Trophoblast cell (in vitro differentiated cells and primary cell): ENCODE data around the gene NMUR1.

Experiments
- DNase-seq, 2 donors: peaks; one replicate each; pipeline ENCODE4 v3.0.0-alpha.2; 2016
- H2AFZ ChIP-seq: 2 replicates; pipeline ENCODE4 v1.6.1; 2013; ENCODE audit warnings: low read length, moderate library complexity, mild to moderate bottlenecking; ENCODE audit not compliant: insufficient read depth, poor library complexity
- H2AK5ac ChIP-seq: 2 replicates; pipeline ENCODE4 v1.6.1; 2013; ENCODE audit warnings: mild to moderate bottlenecking, low read length
- H2BK120ac ChIP-seq: 2 replicates; pipeline ENCODE4 v1.6.1; 2013; ENCODE audit warnings: low read length, mild to moderate bottlenecking, moderate library complexity; ENCODE audit not compliant: insufficient read depth, poor library complexity
- H2BK12ac ChIP-seq: 2 replicates; pipeline ENCODE4 v1.6.1; 2013; ENCODE audit warnings: mild to moderate bottlenecking, low read length, moderate library complexity
- H2BK5ac ChIP-seq: 2 replicates; pipeline ENCODE4 v1.6.1; 2013; ENCODE audit warnings: low read length, low read depth, moderate library complexity, mild to moderate bottlenecking; ENCODE audit not compliant: poor library complexity
- H3K14ac ChIP-seq: 2 replicates; pipeline ENCODE4 v1.6.1; 2013; ENCODE audit warnings: mild to moderate bottlenecking, low read length
- H3K18ac ChIP-seq: 2 replicates; pipeline ENCODE4 v1.6.1; 2013; ENCODE audit warnings: mild to moderate bottlenecking, low read length
- H3K23ac ChIP-seq: 2 replicates; pipeline ENCODE4 v1.6.1; 2013; ENCODE audit warnings: low read length
- H3K27ac ChIP-seq: 2 replicates; pipeline ENCODE4 v1.5.1; 2013; ENCODE audit warnings: low read depth, mild to moderate bottlenecking, inconsistent platforms, low read length, moderate library complexity
- H3K27me3 ChIP-seq: 2 replicates; pipeline ENCODE4 v1.6.1; 2013; ENCODE audit warnings: inconsistent platforms, mild to moderate bottlenecking, low read length, moderate library complexity; ENCODE audit not compliant: insufficient read depth
- H3K36me3 ChIP-seq, 2 experiments: 1 replicate in 1 of 2; 2 replicates in 1 of 2; pipeline ENCODE4 v1.6.1; 2013; ENCODE audit warnings: low read length in 2 of 2, mild to moderate bottlenecking in 2 of 2, moderate library complexity in 1 of 2; ENCODE audit not compliant: insufficient read depth in 2 of 2, control insufficient read depth in 1 of 2
- H3K4ac ChIP-seq: 2 replicates; pipeline ENCODE4 v1.6.1; 2013; ENCODE audit warnings: low read depth, mild to moderate bottlenecking, low read length, moderate library complexity
- H3K4me1 ChIP-seq, 2 experiments: 1 replicate in 1 of 2; 2 replicates in 1 of 2; pipeline ENCODE4 v1.6.1; 2013; ENCODE audit warnings: low read length in 2 of 2, mild to moderate bottlenecking in 2 of 2, moderate library complexity in 1 of 2; ENCODE audit not compliant: insufficient read depth in 2 of 2, control insufficient read depth in 1 of 2
- H3K4me2 ChIP-seq: 2 replicates; pipeline ENCODE4 v1.6.1; 2013; ENCODE audit warnings: inconsistent platforms, mild to moderate bottlenecking, low read length, moderate library complexity
- H3K4me3 ChIP-seq: 2 replicates; pipeline ENCODE4 v1.5.1; 2013; ENCODE audit warnings: mild to moderate bottlenecking, low read depth, low read length, inconsistent platforms
- H3K79me1 ChIP-seq: one replicate; pipeline ENCODE4 v1.6.1; 2013; ENCODE audit warnings: low read length
- H3K79me2 ChIP-seq: 2 replicates; pipeline ENCODE4 v1.6.1; 2013; ENCODE audit warnings: low read length, mild to moderate bottlenecking; ENCODE audit not compliant: control insufficient read depth, insufficient read depth, poor library complexity
- H3K9ac ChIP-seq: 2 replicates; pipeline ENCODE4 v1.6.1; 2013; ENCODE audit warnings: mild to moderate bottlenecking, low read length
- H3K9me3 ChIP-seq: 2 replicates; pipeline ENCODE4 v1.6.1; 2013; ENCODE audit warnings: low read depth, mild to moderate bottlenecking, control low read depth, inconsistent platforms, low read length; ENCODE audit not compliant: insufficient read depth
- H4K12ac ChIP-seq: 2 replicates; pipeline ENCODE4 v1.6.1; 2013; ENCODE audit warnings: low read depth, mild to moderate bottlenecking, low read length, moderate library complexity
- H4K8ac ChIP-seq: 2 replicates; pipeline ENCODE4 v1.6.1; 2013; ENCODE audit warnings: low read depth, mild to moderate bottlenecking, low read length, moderate library complexity
- H4K91ac ChIP-seq: one replicate; pipeline ENCODE4 v1.6.1; 2013; ENCODE audit warnings: low read depth, mild to moderate bottlenecking, low read length, moderate library complexity
- WGBS: extraction: QIAGEN DNeasy Blood & Tissue Kit; methylation state at CpG from one replicate; pipeline ENCODE4 v1.1.7; 2013; ENCODE audit warnings: missing lambda C conversion rate; ENCODE audit not compliant: insufficient read length, insufficient coverage; ENCODE audit errors: extremely low coverage; 5-methylcytosine and 5-hydroxymethylcytosine counted together

The NMUR1 gene

DNA sequence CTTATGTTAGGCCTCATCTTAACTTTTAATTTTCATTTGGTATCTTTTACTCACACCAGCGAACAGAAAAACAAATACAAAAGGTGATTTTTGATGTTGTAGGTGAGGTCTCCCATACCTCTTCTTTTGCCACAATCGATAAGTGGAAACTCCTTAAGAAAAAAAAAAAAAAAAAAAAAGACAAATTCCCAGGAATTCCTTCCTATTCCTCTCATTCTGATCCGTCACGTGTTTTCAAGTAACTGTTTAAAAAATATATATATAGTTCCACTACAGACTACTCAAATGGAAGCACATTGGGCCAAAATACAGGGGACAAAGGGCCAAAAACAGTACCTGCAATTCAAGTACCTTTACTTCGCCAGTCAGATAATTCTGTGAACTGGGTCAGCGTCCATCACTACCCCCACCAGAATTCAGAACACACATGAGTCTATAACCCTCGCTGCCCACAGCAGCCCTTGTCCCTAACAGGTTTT lies 16.5 kb downstream of the NMUR1 start:
- Histone ChIP-seq H3K4me1 (peaks cover 3 to 6% of the 10 kb centered on the region in 2 experiments), H2AFZ (peak overlapping the region; percentile 62), H4K12ac (peak overlapping the region; percentile 39), H2BK12ac (no peak overlapping the region), H2BK120ac (peak overlapping the region; percentile 6), H3K23ac (no peak overlapping the region), H3K79me2 (peaks cover 4% of the 10 kb centered on the region), H3K27ac (peak overlapping the region; percentile 57), H3K27me3 (no peaks in the 10 kb centered on the region), H3K14ac (peak overlapping the region; percentile 54), H3K9me3 (no peaks in the 10 kb centered on the region), H3K36me3 (peaks cover 0 to 3% of the 10 kb centered on the region in 2 experiments), H3K4ac (no peak overlapping the region), H3K9ac (peak overlapping the region; percentile 87), H4K91ac (peak overlapping the region; percentile 64), H3K4me2 (peak overlapping the region; percentile 89), H3K79me1 (peaks cover 5% of the 10 kb centered on the region), H3K18ac (peak overlapping the region; percentile 58), H2BK5ac (peak overlapping the region; percentile 52), H3K4me3 (peak overlapping the region; percentile 78), H4K8ac (peak overlapping the region; percentile 74), H2AK5ac (no peak overlapping the region)
- no peak for DNase-seq
- WGBS = no CpG with 5 or more reads among the region's 7 CpGs

DNA sequence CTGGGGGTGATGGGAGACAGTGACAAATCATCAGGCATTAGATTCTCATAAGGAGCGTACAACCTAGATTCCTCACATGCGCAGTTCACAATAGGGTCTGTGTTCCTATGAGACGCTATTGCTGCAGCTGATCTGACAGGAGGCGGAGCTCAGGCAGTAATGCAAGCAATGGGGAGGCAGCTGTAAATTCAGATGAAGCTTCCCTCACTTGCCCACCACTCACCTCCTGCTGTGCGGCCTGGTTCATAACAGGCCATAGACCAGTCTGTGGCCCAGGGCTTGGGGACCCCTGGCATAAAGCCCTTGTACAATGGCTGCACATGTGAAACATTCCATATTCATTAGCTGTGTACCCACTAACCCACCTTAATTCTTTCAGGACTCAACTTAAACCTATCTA lies 18.0 kb downstream of the NMUR1 start:
- Histone ChIP-seq H3K79me2 (peaks cover 4% of the 10 kb centered on the region), H3K4me2 (no peak overlapping the region), H3K4ac (no peak overlapping the region), H3K4me3 (no peak overlapping the region), H3K18ac (no peak overlapping the region), H2AK5ac (no peak overlapping the region), H2BK12ac (no peak overlapping the region), H4K12ac (no peak overlapping the region), H3K36me3 (peaks cover 0 to 3% of the 10 kb centered on the region in 2 experiments), H4K8ac (no peak overlapping the region), H3K27me3 (no peaks in the 10 kb centered on the region), H4K91ac (no peak overlapping the region), H3K9me3 (no peaks in the 10 kb centered on the region), H3K27ac (no peak overlapping the region), H3K23ac (no peak overlapping the region), H3K79me1 (peaks cover 5% of the 10 kb centered on the region), H3K4me1 (peaks cover 3 to 6% of the 10 kb centered on the region in 2 experiments), H3K9ac (no peak overlapping the region), H2BK120ac (no peak overlapping the region), H3K14ac (no peak overlapping the region), H2BK5ac (no peak overlapping the region), H2AFZ (no peak overlapping the region)
- WGBS = no CpG with 5 or more reads among the region's 5 CpGs
- DNase-seq = no peak

DNA sequence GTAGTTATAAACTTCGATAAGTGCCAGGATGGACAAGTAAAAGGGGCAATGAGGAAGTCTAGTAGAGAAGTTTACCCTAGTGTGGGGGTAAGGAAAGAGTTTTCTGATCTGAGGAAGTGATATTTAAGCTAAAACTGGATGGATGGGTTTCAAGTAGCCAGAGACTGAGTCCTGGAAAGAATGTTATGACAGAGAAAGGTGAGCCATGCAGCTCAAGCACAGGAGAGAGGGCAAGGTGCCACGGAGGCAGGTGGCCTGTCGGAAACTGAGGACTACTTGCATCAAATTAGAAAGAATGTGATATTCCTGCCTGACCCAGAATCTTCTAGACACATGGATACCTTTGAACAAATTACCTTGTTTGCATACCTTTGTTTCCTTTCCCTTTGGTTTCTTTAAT lies 26.5 kb downstream of the NMUR1 start:
- H4K91ac ChIP-seq = no peak overlapping the region
- WGBS = no CpG with 5 or more reads among the region's 3 CpGs
- DNase-seq = no peak
- H2BK5ac ChIP-seq = no peak overlapping the region
- H2AK5ac ChIP-seq = no peak overlapping the region
- H3K27ac ChIP-seq = no peak overlapping the region
- no peak overlapping the region for H3K18ac ChIP-seq
- no peak overlapping the region for H4K12ac ChIP-seq
- no peaks in the 10 kb centered on the region for H3K79me2 ChIP-seq
- H2BK12ac ChIP-seq = no peak overlapping the region
- no peak overlapping the region for H3K9ac ChIP-seq
- no peak overlapping the region for H2AFZ ChIP-seq
- H3K27me3 ChIP-seq = no peaks in the 10 kb centered on the region
- no peak overlapping the region for H3K4ac ChIP-seq
- H3K23ac ChIP-seq = no peak overlapping the region
- no peaks in the 10 kb centered on the region for H3K36me3 ChIP-seq
- no peak overlapping the region for H4K8ac ChIP-seq
- H3K79me1 ChIP-seq = no peaks in the 10 kb centered on the region
- no peaks in the 10 kb centered on the region for H3K4me1 ChIP-seq
- H2BK120ac ChIP-seq = no peak overlapping the region
- no peak overlapping the region for H3K4me3 ChIP-seq
- no peak overlapping the region for H3K4me2 ChIP-seq
- no peak overlapping the region for H3K14ac ChIP-seq
- H3K9me3 ChIP-seq = no peaks in the 10 kb centered on the region

DNA sequence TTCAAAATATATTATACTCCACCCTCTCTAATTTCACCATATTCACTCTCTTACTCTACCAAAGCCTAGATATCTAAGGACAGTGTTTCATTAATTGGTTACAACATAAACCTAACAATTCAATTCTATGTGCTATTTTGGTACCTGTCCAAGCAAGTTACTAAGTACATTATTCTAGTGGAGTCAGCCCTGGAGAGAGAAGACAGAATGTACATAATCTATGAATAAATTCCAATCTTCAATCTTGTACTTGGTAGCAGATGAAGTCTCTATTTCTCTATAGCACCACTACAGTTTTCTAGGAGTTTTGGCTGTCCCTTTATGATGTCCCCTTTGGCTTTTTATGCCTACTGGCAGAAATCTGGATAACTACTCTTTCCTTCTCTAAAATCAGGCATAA lies 27.6 kb downstream of the NMUR1 start:
- no peak overlapping the region for H3K4me3 ChIP-seq
- H4K12ac ChIP-seq = no peak overlapping the region
- H3K4me2 ChIP-seq = no peak overlapping the region
- H4K91ac ChIP-seq = no peak overlapping the region
- no peaks in the 10 kb centered on the region for H3K4me1 ChIP-seq
- H3K9ac ChIP-seq = no peak overlapping the region
- no peaks in the 10 kb centered on the region for H3K79me1 ChIP-seq
- H4K8ac ChIP-seq = no peak overlapping the region
- no peak overlapping the region for H3K27ac ChIP-seq
- H3K79me2 ChIP-seq = no peaks in the 10 kb centered on the region
- no peaks in the 10 kb centered on the region for H3K9me3 ChIP-seq
- no peak overlapping the region for H3K14ac ChIP-seq
- no peak overlapping the region for H3K4ac ChIP-seq
- no peak overlapping the region for H2BK120ac ChIP-seq
- no peak for DNase-seq
- no peak overlapping the region for H3K18ac ChIP-seq
- no peak overlapping the region for H3K23ac ChIP-seq
- H3K36me3 ChIP-seq = no peaks in the 10 kb centered on the region
- H2AFZ ChIP-seq = no peak overlapping the region
- H2BK5ac ChIP-seq = no peak overlapping the region
- H2AK5ac ChIP-seq = no peak overlapping the region
- no peak overlapping the region for H2BK12ac ChIP-seq
- H3K27me3 ChIP-seq = no peaks in the 10 kb centered on the region
